Panc1 (cell line): ENCODE results near the gene PPP1R8. TPM values are rescaled to one million over a fixed set of nuclear protein-coding genes. Genes with fewer than 3 reads are reported as not detected.

Source experiments
- ATAC-seq: fragments of 200-7000 bp; cut with Tn5 transposase; 2 replicates; pipeline ENCODE4 v1.9.1; 2020; ENCODE audit warnings: mild to moderate bottlenecking, moderate library complexity
- BruUV-seq: library from RNA; stranded (reverse); fragments of 400-500 nt; replicated peaks from 2 replicates; lab custom pipeline; 2021; lab: Mats Ljungman, UMichigan
- CTCF ChIA-PET: fragments of 300-600 bp; sonication (Branson Sonifier 250); formaldehyde crosslinking; loops from one replicate; lab custom pipeline; 2022; ENCODE audit warnings: antibody characterized with exemption; lab: Charles Lee
- POLR2A ChIA-PET: fragments of 300-600 bp; sonication (Branson Sonifier 250); formaldehyde crosslinking; loops from one replicate; lab custom pipeline; 2022; ENCODE audit warnings: antibody characterized with exemption; lab: Charles Lee
- DNase-seq: peaks from one replicate; pipeline ENCODE4 v3.0.0-alpha.2; 2010; ENCODE audit warnings: low read depth, low spot score
- H3K27ac ChIP-seq: 2 replicates; pipeline ENCODE4 v1.5.1; 2011; ENCODE audit warnings: mild to moderate bottlenecking, low read length, inconsistent platforms
- H3K27me3 ChIP-seq: fragments of 200-500 bp; sonication (Bioruptor generic); 2 replicates; pipeline ENCODE4 v1.6.0; 2014; ENCODE audit warnings: low read length, inconsistent platforms; ENCODE audit not compliant: control insufficient read depth, insufficient read depth
- H3K36me3 ChIP-seq: fragments of 200-500 bp; sonication (Bioruptor generic); 2 replicates; pipeline ENCODE4 v1.5.1; 2014; ENCODE audit warnings: inconsistent platforms, mild to moderate bottlenecking, low read length, moderate library complexity; ENCODE audit not compliant: control insufficient read depth, insufficient read depth
- H3K4me1 ChIP-seq: 2 replicates; pipeline ENCODE4 v1.5.1; 2011; ENCODE audit warnings: inconsistent platforms, mild to moderate bottlenecking, low read length, moderate library complexity; ENCODE audit not compliant: control insufficient read depth, insufficient read depth
- H3K4me3 ChIP-seq, 2 experiments: 2 replicates each; pipeline ENCODE4 v1.5.1; 2011 to 2012; ENCODE audit warnings: low read depth in 2 of 2, low read length in 2 of 2, mild to moderate bottlenecking in 2 of 2, inconsistent platforms in 1 of 2, moderate library complexity in 1 of 2
- H3K9me3 ChIP-seq: fragments of 200-500 bp; sonication (Bioruptor generic); 2 replicates; pipeline ENCODE4 v1.5.1; 2014; ENCODE audit warnings: low read depth, mild to moderate bottlenecking, inconsistent platforms, low read length, moderate library complexity; ENCODE audit not compliant: control insufficient read depth, insufficient read depth
- POLR2AphosphoS5 ChIP-seq: IDR thresholded peaks from 2 replicates; pipeline ENCODE4 v1.6.1; 2012; ENCODE audit warnings: mild to moderate bottlenecking, low read depth, low read length, moderate library complexity
- SIN3A ChIP-seq: IDR thresholded peaks from 2 replicates; pipeline ENCODE4 v1.6.1; 2012; ENCODE audit warnings: low read depth, mild to moderate bottlenecking, low read length, moderate library complexity, borderline replicate concordance; ENCODE audit not compliant: insufficient read depth
- TCF7L2 ChIP-seq: IDR thresholded peaks from 2 replicates; pipeline ENCODE4 v1.6.1; 2011; ENCODE audit warnings: mild to moderate bottlenecking, low read depth, low read length, inconsistent platforms
- in situ Hi-C: cut with HindIII; loops from 2 replicates; pipeline ENCODE4 v1.10.0; 2016; ENCODE audit warnings: low sequenced_read_pairs, low pct_unique_long_range_greater_than_20kb
- intact Hi-C: fragments of 100-400 bp; cut with micrococcal nuclease; formaldehyde crosslinking; loops from one replicate; pipeline ENCODE4 v1.10.0; 2022; ENCODE audit not compliant: unreplicated experiment
- total RNA-seq: library from RNA; stranded (reverse); gene quantifications from one replicate; pipeline ENCODE4 v1.2.1, GENCODE V29; 2021; ENCODE audit not compliant: unreplicated experiment
- TF ChIP-seq, protein P1 (sequence below), 2 experiments: IDR thresholded peaks; 2 replicates each; pipeline ENCODE4 v1.6.1; 2011 to 2012; ENCODE audit warnings: low read depth in 2 of 2, control low read depth in 1 of 2, low read length in 1 of 2, mild to moderate bottlenecking in 1 of 2, moderate library complexity in 1 of 2; ENCODE audit not compliant: insufficient read depth in 1 of 2
- TF ChIP-seq, protein P2 (sequence below): fragments of 450-650 bp; IDR thresholded peaks from 2 replicates; pipeline ENCODE4 v1.5.1; 2017; ENCODE audit warnings: mild to moderate bottlenecking

Gene PPP1R8
- total RNA-seq, 1 experiment from 2014 or later, result 59.7 TPM

DNA sequence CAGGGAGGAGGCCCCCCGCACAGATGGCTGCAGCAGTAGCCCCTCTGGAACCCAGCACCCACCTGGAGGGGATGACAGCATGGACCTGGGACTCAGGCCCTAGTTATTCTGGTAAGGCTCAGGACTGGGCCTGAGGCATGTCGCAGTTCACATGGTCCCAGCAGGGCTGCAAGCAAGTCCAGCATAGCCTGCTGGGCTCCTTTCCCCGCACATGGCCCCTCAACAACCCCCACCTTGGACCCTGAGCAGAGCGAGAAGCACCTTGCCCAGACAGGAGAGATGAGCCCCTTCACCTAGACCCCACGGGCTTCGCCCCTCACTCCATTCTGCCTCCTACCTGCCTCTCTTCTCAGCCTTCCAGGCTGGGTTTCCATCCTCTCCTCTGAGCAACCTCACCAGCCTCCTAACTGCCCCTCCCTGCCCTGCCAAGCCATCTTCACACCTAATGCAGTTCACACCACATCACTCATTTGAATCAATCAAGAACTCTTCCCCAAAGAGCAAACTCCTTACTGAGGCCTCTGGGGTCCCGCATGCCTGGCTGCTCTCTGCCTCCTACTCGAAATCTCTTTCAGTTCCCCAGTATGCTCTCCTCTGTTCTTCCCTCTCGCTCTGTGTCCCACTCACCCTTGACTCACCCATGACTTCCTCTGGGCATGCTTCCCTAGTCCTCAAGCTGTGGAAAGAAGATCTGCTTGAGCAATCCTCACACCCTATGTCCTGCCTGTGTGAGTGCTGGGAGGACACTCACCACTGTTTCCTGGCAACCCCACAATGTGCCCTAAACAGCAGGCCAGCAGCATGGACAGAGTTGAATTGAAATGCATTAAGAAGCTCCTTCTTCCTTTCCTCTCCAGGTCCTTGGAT, 32.3 kb downstream of the PPP1R8 start:
- TF ChIP-seq SIN3A, result no peak
- TF ChIP-seq, protein P1, sequence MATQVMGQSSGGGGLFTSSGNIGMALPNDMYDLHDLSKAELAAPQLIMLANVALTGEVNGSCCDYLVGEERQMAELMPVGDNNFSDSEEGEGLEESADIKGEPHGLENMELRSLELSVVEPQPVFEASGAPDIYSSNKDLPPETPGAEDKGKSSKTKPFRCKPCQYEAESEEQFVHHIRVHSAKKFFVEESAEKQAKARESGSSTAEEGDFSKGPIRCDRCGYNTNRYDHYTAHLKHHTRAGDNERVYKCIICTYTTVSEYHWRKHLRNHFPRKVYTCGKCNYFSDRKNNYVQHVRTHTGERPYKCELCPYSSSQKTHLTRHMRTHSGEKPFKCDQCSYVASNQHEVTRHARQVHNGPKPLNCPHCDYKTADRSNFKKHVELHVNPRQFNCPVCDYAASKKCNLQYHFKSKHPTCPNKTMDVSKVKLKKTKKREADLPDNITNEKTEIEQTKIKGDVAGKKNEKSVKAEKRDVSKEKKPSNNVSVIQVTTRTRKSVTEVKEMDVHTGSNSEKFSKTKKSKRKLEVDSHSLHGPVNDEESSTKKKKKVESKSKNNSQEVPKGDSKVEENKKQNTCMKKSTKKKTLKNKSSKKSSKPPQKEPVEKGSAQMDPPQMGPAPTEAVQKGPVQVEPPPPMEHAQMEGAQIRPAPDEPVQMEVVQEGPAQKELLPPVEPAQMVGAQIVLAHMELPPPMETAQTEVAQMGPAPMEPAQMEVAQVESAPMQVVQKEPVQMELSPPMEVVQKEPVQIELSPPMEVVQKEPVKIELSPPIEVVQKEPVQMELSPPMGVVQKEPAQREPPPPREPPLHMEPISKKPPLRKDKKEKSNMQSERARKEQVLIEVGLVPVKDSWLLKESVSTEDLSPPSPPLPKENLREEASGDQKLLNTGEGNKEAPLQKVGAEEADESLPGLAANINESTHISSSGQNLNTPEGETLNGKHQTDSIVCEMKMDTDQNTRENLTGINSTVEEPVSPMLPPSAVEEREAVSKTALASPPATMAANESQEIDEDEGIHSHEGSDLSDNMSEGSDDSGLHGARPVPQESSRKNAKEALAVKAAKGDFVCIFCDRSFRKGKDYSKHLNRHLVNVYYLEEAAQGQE (IDR thresholded peaks at IDR 0.05; ENCODE audit: insufficient read depth in 1 of 2, low read depth in 2 of 2, low read length in 1 of 2), result no peak
- no peak for TF ChIP-seq TCF7L2
- TF ChIP-seq POLR2AphosphoS5, result no peak
- TF ChIP-seq, protein P2, sequence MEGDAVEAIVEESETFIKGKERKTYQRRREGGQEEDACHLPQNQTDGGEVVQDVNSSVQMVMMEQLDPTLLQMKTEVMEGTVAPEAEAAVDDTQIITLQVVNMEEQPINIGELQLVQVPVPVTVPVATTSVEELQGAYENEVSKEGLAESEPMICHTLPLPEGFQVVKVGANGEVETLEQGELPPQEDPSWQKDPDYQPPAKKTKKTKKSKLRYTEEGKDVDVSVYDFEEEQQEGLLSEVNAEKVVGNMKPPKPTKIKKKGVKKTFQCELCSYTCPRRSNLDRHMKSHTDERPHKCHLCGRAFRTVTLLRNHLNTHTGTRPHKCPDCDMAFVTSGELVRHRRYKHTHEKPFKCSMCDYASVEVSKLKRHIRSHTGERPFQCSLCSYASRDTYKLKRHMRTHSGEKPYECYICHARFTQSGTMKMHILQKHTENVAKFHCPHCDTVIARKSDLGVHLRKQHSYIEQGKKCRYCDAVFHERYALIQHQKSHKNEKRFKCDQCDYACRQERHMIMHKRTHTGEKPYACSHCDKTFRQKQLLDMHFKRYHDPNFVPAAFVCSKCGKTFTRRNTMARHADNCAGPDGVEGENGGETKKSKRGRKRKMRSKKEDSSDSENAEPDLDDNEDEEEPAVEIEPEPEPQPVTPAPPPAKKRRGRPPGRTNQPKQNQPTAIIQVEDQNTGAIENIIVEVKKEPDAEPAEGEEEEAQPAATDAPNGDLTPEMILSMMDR, result no peak
- no peaks in the 10 kb centered on the region for H3K27me3 ChIP-seq
- intact Hi-C loops (no loop called here), in situ Hi-C loops (no loop called here)
- no peaks in the 10 kb centered on the region for H3K4me1 ChIP-seq
- H3K9me3 ChIP-seq, result no peaks in the 10 kb centered on the region
- BruUV-seq, result no TSS peak
- CTCF ChIA-PET, result no interaction called here
- ATAC-seq, result peak; percentile 70
- H3K4me3 ChIP-seq, result no peak overlapping the region
- DNase-seq, result peak; percentile 66
- H3K36me3 ChIP-seq, result no peaks in the 10 kb centered on the region
- H3K27ac ChIP-seq, result no peak overlapping the region
- POLR2A ChIA-PET, result no interaction called here

DNA sequence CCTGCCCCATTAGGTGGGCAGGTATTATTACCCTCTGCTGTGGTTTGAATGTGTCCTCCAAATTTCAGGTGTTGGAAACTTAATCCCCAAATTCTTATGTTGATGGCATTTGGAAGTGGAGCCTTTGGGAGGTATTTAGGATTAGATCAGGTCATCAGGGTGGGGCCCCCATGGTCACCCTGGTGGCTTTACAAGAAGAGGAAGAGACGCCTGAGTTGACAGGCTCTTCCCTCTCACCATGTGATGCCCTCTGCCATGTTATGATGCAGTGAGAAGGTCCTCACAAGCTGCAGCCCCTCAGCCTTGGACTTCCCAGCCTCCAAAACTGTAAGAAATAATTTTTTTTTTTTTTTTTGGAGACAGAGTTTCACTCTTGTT, 32.9 kb downstream of the PPP1R8 start:
- ChIA-PET POLR2A (no interaction called here), CTCF (no interaction called here)
- no peaks in the 10 kb centered on the region for H3K4me1 ChIP-seq
- H3K27ac ChIP-seq, result no peak overlapping the region
- H3K4me3 ChIP-seq, result no peak overlapping the region
- TF ChIP-seq POLR2AphosphoS5 (no peak), SIN3A (no peak)
- TF ChIP-seq, protein P1 (IDR thresholded peaks at IDR 0.05; ENCODE audit: insufficient read depth in 1 of 2, low read depth in 2 of 2, low read length in 1 of 2), result no peak
- H3K36me3 ChIP-seq, result no peaks in the 10 kb centered on the region
- no peaks in the 10 kb centered on the region for H3K27me3 ChIP-seq
- intact Hi-C loops, result no loop called here
- no TSS peak for BruUV-seq
- no peaks in the 10 kb centered on the region for H3K9me3 ChIP-seq
- ATAC-seq (no peak), DNase-seq (no peak)
- in situ Hi-C loops, result no loop called here
